Putamen (tissue), 1 donor: Measurements from ENCODE around the gene TEX9.
"Not testable (repeated sequence)": the region's sequence is repeated elsewhere in the genome, so short reads cannot be mapped to it uniquely, and the experiment has no call there.

Experiments
- DNase-seq: peaks from one replicate; pipeline ENCODE4 v3.0.0-alpha.2; 2016; ENCODE audit warnings: low spot score

The TEX9 gene

DNA sequence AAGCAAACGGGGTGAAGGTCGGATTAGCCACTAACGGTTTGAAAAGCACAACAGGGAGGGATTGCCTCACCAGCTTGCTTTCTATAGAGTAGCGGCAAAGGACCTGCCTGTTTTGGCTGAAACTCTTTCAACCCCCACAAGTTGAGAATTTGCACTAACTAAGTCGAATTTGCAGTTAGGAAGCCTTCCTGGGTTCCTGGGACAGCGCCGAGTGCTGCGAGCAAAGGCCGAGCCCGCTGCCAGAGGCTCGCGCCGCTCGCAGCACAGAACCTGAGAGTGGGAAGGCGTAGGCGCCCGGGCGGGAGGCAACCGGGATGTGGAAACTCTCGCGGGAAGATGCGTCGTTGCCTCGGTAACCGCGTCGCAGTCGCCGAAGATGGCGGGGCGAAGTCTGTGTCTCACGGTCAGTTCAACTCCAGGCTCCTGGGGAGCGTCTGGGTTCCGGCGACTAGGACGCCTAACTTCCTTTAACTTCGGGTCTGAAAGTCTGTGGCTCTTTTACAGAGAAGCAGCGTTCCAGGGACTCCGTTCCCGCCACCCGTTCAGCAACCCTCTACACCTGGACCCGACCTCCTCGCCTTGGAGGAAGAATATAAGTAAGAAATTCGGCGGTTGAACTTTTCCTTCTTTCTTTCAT is at the start of gene TEX9:
Gene TEX9, plus strand, starts transcription at position 352 of the 637 bp plus-strand sequence. Its CDS starts 25 bp downstream, at position 377.
- peak; percentile 74 for DNase-seq

DNA sequence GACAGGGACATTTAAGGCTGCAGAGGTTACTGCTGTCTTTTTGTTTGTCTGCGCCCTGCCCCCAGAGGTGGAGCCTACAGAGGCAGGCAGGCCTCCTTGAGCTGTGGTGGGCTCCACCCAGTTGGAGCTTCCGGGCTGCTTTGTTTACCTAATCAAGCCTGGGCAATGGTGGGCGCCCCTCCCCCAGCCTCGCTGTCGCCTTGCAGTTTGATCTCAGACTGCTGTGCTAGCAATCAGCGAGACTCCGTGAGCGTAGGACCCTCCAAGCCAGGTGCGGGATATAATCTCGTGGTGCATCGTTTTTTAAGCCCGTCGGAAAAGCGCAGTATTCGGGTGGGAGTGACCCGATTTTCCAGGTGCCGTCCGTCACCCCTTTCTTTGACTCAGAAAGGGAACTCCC is 48.7 kb upstream of the TEX9 start:
- DNase-seq = not testable (repeated sequence)

DNA sequence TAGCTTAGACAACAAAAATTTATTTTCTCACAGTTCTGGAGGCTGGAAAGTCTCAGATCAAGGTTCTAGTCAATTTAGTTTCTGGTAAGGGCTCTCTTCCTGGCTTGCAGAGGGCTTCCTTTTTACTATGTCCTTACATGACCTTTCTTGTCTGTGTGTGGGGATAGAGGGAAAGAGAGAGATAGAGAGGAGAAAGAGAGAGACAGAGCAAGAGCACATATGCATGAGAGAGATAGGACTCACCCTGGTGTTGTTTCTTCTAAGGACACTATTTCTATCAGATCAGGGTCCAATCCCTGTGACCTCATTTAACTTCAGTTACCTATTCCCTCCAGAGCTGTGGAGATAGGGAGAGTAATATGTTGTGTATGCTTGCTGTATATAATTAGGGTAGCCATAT is 44.9 kb upstream of the TEX9 start:
- DNase-seq = no peak

DNA sequence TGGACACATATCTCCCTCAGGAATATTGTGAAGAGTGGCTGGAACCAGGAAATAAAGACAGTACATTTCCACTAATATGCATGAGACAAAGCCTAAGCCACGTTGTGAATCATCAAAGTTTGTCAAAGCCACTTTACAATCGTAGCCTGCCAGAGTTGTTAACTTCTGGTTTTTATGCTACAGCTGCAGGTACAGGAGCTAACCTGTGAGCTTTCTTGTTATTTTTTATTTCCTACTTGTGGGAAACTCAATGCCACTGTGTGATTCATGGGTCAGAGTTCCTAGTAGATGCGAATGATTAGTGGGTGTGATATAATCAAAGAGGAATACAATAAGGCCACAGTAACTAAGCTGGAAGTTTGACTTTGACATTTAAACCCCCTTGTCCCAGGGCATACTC is 44.4 kb upstream of the TEX9 start:
- DNase-seq = no peak

DNA sequence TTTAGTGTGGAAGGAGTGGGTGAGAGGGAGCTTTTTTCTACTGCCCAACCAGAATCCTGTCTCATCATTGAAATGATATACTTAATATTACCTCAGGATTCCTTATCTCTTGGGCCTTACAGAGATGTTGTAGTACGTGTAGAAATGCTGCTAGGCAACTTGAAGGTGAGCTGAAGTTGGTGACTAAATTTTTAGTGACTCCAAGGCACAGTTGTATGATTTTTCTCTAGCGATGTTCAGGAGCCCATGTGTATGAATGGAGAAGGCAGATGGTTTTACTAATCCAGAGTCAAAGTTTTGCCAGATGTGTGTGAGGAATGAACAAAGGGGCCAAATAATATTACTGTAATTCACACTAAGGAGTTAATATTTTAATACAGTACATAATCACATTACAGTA is 42.8 kb upstream of the TEX9 start:
- no peak for DNase-seq

DNA sequence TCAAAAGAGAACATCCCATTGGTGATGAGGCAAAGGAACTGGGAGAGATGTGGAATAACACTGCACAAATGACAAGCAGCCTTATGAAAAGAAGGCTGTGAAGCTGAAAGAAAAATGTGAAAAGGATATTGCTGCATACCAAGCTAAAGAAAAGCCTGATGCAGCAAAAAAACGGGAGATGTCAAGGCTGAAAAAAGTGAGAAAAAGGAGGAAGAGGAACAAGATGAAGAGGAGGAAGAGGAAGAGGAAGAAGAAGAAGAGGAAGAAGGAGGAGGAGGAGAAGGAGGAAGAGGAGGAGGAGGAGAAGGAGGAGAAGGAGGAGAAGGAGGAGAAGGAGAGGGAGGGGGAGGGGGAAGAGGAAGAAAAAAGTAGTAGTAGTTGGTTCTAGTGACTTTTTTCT is 41.8 kb upstream of the TEX9 start:
- DNase-seq = no peak

DNA sequence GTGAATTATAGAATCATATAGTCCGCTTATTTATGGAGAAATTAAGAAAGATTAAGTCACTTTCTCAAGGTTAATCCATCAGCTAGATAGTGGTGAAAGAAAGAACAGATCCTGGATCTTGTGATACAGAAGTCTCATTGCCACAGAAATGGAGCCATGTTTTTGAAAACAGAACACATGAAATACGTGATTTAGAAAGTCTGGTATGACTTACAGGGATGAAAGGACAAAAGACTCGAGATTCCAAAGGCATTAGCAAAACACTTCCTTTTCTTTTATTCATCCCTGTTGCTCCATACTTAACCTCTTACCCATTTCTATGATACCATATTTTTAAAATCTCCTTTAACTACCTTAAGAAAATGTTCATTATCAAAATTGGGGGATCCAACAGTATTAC is 40.0 kb upstream of the TEX9 start:
- no peak for DNase-seq

DNA sequence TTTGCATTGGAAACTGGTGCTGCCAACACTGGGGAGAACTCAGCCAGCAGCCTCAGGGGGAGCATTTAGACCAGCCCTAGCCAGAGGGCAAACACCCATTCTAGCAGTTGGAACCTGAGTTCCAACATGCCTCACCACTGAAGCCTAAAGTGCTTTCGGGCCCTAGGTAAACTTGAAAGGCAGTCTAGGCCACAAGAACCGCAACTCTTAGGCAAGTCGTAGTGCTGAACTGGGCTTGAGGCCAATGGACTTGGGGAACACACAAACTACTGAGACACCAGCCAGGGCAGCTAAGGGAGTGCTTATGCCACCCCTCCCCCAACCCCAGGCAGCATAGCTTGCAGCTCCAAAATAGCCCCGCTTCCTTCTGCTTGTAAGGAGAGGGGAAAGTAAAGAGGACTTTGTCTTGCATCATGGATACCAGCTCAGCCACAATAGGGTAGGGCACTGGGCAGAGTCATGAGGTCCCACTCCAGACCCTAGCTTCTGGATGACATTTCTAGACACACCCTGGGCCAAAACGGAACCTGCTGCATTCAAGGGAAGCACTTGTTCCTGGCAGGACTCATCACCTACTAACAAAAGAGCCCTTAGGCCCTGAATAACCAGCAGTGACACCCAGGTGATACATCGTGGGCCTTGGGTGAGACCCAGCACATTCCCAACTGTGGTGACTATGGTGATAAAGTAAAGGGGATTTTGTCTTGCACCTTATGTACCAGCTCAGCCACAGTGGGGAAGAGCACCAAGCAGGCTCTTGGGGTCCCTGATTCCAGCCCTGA is 37.3 kb upstream of the TEX9 start:
- no peak for DNase-seq

DNA sequence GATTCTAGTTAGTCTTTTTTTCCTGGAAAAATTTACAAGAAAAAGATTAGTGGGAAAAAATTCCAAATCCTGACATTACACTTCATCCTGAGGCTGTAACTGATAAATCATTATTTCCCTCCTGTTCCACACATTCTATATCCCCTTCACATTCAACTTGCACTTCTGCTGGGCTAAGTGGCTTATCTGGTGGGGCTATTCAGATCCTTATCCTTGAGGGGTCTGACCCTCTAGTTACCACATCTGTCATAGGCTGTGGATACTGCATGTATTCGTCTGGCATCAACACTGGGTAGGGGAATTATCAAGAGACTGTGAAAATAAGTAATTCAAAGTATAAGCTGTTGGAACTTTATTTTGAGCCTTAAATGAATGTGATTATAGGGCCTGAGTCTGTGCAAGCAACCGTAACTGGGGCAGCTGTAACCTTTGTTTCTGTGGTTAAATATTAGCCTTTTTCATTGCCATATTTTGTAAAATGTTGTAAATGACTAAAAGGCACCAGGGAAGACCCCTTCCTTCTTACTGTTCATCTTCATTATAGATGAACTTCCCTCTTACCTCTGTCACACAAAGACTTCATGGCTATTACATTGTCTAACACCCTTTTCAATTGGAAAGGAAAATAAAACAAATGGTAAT is 28.0 kb upstream of the TEX9 start:
- no peak for DNase-seq

DNA sequence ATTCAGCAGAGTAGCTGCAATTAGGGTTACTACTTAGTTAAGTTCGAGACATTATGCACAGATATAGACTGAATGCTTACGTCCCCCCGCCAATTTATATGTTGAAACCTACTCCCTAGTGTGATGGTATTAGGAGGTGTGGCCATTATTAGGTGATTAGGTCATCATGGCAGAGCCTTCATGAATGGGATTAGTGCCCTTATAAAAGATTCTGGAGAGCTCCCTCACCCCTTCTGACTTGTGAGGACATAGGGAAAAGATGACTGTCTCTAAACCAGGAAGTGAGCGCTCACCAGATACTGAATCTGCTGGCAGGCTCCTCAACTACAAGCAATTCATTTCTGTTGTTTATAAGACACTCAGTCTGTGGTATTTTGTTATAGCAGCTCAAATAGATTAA is 25.6 kb upstream of the TEX9 start:
- DNase-seq = no peak

DNA sequence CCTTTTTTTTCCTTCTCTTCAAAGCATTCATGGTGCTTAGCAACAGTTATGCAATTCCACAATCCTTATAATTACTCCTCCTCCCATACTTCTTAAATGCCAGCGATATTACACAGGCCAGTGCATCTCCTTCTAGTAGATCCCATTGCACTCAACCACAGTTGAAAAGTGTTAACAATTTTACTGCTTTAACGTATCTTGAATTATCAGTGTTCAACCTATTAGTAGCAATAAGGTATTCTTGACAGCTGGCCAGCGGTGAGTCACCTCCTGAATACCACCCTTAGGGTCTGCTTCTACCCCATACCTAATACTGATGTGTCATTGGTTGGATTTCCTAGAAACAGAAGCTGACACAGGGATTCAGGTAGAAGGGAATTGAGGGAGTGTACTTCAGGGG is 24.0 kb upstream of the TEX9 start:
- no peak for DNase-seq

DNA sequence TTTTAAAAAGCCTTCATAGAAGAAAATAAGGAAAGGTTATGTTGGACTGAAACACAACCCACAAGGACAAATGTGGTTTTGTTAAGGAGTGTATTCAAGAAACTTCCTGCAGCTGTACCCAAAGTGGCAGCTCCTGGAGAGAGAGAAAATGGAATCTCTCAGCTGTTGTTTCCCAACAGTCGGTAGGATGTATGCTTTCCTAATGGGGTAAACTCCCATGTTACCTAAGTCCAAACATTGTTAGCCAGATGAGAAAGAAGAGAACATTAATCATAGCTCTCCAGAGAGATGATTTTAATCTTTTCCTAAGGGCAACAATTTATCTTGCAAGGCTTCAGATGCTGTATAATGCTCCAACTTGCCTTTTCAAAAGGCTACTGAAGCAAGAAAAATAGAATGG is 22.6 kb upstream of the TEX9 start:
- no peak for DNase-seq

DNA sequence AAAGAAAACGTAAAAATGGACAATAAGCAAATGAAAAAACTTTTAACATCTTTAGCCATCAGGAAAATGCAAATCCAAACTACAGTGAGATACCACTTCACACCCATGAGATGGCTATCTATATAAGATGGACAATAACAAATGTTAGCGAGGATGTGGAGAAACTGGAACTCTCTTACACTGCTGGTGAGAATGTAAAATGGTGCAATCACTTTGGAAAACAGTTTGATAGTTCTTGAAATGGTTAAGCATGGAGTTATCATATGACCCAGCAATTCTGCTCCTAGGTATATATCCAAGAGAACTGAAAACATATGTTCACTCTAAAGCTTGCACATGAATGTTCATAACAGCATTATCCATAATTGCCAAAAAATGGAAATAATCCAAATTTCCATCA is 21.3 kb upstream of the TEX9 start:
- DNase-seq = no peak

DNA sequence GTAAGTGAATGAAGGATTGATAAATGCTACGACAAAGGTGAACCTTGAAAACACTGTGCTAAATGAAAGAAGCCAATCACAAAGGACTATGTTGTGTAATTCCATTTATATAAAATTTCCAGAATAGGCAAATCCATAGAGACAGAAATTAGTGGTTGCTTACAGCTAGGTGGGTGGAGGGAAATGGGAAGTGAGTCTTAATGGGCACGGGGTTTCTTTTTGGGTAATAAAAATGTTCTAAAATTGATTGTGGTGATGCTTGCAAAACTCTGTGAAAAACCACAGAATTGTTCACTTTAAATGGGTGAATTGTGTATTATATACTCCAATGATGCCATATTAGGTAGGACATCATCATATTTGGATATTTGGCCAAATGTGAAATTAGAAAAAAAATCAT is 20.9 kb upstream of the TEX9 start:
- DNase-seq = no peak

DNA sequence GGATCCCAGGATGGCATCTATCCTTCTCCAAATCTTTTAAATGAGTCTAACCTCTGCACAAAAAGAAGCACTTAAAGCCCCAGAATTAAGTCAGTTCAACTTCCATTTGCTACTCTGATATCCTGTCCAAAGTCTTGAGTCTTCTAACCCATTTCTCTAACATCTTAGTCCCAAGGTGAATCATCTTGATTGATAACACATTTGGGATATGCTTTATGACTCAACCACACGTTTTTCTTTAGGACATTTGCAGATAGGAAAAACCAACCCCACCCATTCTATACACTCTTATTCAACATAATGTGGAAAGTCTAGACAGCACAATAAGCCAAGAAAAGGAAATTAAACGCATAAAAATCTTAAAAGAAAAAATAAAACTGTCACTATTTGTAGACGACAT is 18.8 kb upstream of the TEX9 start:
- DNase-seq = no peak

DNA sequence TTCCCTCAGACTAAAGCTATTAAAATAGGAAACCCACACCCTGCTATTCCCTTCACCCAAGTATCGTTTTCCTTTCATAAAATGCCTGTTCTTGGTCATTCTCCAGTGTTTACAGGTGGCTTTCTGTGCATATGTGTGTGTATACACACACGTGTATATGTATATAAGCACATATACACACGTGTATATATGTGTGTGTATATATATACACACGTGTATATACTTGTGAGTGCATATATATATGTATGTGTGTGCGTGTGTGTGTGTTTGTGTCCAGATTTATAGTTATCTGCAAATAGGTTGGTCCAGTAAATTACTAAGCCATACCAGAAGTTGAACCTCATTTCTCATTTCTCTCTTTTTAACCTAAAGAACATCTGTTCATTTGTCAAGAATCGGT is 15.7 kb upstream of the TEX9 start:
- DNase-seq = no peak

DNA sequence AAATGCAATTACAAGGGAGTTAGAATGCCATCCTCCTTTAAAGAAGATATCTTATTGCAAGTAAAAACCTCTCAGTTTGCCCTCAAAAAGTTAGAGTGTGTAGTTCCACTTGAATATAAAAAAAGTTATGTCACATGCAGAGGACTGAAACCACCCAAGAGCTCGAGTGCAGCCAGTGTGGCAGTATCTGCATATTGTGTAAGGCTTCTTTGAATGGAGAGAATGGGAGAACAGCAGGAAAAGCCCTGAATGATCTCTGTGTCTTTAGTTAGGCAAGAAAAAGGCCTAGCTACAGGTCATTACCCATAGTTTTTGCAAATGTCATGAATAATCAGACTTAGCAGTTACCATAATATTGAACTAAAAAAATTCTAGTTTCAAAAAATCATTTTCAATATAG is 13.9 kb upstream of the TEX9 start:
- no peak for DNase-seq

DNA sequence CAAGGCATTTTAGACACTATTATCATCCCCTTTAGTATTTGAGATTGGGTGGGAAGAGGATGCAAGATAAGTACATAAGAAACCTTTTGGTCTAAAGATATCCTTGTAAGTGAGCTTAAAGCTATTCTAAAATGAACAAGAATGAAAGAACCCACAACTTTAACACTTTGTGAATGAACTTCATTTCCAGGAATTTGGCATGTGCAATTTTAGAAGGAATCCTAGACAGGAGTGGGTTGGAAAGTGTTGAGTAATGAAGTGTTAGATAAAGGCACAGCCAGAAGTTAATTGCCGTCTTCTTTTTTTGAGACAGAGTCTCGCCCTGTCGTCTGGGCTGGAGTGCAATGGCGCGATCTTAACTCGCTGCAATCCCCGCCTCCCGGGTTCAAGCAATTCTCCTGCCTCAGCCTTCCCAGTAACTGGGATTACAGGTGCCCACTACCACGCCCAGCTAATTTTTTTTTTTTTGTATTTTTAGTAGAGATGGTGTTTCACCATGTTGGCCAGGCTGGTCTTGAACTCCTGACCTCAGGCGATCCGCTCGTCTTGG is 13.2 kb upstream of the TEX9 start:
- no peak for DNase-seq

DNA sequence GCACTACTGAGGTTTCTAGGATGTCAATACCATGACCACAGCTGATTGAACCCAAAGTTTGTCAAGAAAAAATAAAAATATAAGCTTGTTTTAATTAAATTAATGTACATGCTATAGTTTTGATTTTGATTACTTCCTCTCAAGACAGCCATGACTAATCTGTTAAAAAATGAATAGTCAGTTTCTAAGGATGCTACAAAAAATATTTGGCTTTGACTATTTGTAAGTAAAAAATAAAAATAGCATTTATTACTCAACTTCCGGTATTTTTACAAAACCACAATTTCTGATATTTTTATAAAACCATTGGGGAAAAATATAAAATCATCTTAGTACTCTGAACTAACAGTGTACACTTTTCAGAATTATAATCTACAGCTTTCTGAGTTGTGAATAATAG is 12.1 kb upstream of the TEX9 start:
- no peak for DNase-seq

DNA sequence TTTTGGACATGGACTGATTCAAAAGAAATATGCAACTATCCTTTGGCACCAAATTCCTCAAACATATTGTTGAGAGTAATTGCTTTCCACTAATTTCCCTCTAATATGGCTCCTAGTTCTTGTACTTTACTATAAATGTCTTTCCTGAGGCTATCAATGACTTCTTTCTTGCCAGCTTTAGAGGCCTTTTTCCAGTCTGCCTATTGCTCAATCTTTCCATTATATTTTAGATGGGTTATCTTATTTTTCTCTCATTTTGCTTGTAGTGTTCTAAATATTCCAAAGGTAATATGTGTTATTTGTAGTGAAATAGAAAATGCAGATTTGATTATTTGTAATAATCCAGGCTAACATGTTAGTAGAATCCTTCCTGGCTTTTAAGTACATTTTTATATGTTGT is 11.5 kb upstream of the TEX9 start:
- no peak for DNase-seq

DNA sequence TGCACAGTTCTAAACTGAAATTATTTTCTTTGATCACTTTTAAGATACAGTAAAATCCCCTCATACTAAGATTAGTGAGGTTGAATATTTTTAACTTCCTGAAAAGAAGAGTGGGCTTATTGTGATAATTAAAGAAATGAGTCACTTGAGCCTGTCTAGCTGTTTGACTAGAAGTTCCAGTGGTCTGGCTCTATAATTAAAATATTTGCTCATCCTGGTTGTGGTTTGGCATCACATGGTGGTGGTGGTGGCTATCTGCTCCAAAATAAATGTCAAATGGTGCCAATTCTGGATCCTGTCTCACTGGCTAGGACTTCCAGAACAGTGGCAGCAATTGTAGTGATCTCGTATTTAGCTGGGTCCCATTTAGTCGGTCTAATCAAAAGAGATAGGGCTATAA is 8.6 kb upstream of the TEX9 start:
- no peak for DNase-seq

DNA sequence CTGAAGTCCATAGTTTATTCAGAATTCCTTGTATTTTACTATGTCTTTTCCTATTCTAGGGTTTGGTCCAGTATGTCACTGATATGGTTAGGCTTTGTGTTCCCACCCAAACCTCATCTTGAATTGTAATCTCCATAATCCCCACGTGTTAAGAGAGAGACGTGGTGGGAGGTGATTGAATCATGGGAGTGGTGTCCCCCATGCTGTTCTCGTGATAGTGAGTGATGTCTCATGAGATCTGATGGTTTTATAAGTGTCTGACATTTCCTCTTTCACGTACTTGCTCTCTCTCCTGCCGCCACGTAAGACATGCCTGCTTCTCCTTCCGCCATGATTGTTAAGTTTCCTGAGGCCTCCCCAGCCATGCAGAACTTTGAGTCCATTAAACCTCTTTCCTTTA is 6.6 kb upstream of the TEX9 start:
- no peak for DNase-seq

DNA sequence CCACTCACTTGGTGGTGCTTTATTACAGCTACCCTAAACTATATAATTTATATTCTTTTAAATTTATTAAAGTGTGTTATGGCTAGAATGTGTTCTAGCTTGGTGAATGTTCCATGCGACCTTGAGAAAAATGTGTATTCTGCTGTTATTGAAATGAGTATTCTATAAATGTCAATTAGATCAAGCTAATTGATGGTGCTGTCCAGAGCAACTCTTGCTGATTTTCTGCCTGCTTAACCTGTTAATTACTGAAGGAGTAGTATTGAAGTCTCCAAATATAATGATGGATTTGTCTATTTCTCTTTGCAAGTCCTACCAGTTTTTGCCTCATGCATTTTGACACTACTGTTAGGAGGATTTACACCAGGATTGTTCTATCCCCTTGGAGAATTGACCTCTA is 3.2 kb upstream of the TEX9 start:
- DNase-seq = no peak
